SH-SY5Y (cell line): ENCODE data around the gene PKD2.

Experiments
- GATA2 ChIP-seq: IDR thresholded peaks from 2 replicates; pipeline ENCODE4 v1.6.1; 2011; ENCODE audit warnings: mild to moderate bottlenecking, low read depth, low read length
- GATA3 ChIP-seq: IDR thresholded peaks from 2 replicates; pipeline ENCODE4 v1.6.1; 2011; ENCODE audit warnings: low read depth, mild to moderate bottlenecking, low read length, moderate library complexity

Gene PKD2

GRCh38 chr4:88033309-88033708 lies 25.9 kb downstream of the PKD2 start:
- TF ChIP-seq GATA3, result no peak
- TF ChIP-seq GATA2, result no peak

DNA sequence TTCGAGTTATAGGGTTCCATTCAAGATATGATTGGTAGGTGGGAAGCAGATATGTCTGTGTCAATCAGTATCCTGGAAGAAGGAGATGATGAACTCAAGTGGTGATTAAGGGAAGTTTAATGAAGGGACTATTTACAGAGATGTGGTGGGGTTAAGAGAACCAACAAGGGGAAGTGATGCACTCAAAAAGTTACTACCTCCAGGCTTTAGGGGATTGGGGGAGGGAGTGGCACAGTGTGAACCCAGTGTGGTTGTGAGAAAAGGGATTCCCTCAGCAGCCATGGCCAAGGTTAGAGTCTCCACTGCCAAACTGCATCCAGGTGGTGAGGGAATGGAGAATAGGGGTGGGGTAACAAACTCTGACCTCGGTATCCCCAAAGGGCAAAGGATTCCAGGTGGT lies 27.9 kb downstream of the PKD2 start:
- TF ChIP-seq GATA2 (no peak), GATA3 (no peak)

GRCh38 chr4:88037447-88037846 lies 30.0 kb downstream of the PKD2 start:
- TF ChIP-seq GATA3, result no peak

DNA sequence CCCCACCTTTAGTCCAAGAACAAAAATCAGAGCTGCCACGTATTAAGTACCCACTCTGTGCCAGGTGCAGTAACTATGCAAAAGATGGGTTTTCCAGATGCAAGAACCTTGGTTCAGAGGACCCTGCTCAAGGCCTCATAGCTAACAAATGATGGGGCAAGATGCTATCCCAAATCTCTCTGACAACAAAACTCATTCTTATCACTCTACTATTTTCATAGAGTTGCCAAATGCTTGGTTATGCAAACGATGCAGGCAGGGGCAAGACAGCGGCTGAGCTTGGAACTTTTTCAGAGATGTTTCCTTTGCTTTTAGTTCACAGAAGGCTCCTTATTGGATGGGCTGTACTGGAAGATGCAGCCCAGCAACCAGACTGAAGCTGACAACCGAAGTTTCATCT lies 30.5 kb downstream of the PKD2 start:
- no peak for TF ChIP-seq GATA2
- no peak for TF ChIP-seq GATA3

- no peak for TF ChIP-seq GATA3
- TF ChIP-seq GATA2, result no peak
Measured at GRCh38 chr4:88040707-88041106, 33.3 kb downstream of the PKD2 start.

DNA sequence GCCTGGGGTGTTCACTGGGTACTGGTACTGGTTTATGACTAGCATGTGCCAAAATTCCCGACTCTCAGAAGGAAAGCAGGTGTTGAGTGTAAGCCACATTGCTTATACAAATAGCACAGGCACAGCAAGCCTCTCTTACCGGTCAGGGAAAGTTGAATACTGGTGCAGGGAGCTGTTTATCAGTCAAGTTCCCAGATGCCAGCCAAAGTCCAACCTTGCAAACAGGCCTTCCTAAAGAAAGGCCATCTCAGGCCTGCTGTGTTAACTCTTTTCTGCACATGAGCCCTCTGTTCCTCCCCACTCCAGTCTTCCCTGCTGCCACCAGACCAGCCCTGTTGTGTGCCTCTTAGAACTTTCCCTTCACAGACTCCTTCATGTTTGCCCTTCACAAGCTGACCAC lies 34.2 kb downstream of the PKD2 start:
- no peak for TF ChIP-seq GATA2
- TF ChIP-seq GATA3, result no peak

GRCh38 chr4:88043001-88043400 lies 35.6 kb downstream of the PKD2 start:
- TF ChIP-seq GATA2 (no peak), GATA3 (no peak)

- TF ChIP-seq GATA3, result no peak
- TF ChIP-seq GATA2, result no peak
Measured at GRCh38 chr4:88043586-88044340, 36.3 kb downstream of the PKD2 start.

DNA sequence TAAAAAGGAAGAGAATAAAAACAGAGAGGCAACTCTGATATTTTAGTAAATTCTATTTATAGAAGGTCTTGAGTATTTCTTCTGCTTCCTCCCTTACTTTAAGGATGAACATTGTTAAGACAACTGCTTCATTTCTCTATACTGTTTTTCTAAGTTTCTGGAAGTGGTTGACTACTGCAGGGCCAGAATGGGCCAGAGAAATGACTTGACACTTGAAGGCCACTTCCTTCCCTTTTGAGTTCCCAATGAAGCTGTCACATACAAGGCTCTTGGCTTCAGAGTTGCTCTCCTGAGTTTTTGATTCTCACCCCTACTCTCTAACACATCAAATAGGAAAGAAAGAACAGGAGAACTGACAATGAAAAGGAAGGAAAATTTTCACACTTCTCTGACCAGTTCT lies 37.6 kb downstream of the PKD2 start:
- no peak for TF ChIP-seq GATA2
- TF ChIP-seq GATA3, result no peak

- TF ChIP-seq GATA3, result no peak
- TF ChIP-seq GATA2, result no peak
Measured at GRCh38 chr4:88054229-88054628, 46.8 kb downstream of the PKD2 start.

DNA sequence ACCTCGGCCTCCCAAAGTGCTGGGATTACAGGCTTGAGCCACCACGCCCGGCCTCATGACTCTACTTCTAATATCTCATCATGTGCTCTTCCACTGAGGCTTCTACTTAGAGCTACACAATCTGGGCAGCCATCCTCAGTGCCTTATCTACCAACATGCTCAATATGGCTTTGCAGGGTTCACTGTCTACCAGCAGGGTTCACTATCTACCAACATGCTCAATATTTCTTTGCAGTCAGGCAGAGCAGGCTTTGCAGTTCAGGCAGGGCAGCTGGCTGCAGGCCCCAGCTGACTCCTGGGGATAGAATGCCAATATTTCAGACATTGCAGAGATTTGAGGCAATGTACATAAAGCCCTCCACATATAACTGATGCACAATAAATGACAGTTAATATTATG lies 47.5 kb downstream of the PKD2 start:
- TF ChIP-seq GATA3 (no peak), GATA2 (no peak)

DNA sequence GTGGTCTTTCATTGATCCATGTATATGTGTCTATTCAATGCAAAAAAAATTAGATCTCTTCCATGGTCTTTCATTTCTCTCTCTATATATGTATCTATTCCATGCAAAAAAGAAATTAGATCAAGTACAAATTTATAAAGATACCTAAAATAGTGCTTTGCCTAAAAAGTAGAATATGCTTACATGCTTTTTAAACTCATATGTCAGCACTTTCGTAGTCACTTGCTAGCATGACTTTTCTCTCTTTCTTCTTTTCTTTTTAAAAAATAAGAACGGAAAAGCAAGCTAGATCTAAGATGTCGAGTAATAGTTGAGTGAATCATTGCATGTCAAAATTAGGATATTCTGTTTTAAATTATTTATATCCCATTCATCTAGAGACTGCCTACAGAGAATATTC lies 50.9 kb downstream of the PKD2 start:
- TF ChIP-seq GATA3, result no peak
- no peak for TF ChIP-seq GATA2

DNA sequence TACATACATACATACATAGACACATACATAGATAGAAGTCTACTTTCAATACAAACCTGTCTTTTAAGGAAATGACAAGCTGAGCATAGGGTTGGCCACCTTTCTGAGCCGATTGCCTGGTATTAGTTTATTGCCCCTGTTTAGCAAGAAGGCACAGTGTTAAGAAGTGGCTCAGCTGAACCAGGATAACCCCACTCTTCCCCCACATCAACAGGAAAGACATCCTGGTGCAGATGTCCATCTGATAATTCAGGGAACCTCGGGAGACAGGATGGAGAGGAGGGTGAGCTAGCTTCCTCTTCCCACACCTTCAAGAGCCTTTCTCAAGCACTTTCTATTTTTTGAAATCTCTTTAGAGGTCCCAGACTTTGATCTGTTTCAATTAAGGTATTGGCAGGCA lies 52.3 kb downstream of the PKD2 start:
- no peak for TF ChIP-seq GATA3
- TF ChIP-seq GATA2, result no peak

- TF ChIP-seq GATA3, result no peak
- no peak for TF ChIP-seq GATA2
Measured at GRCh38 chr4:88060431-88060830, 53.0 kb downstream of the PKD2 start.

- TF ChIP-seq GATA2 (no peak), GATA3 (no peak)
Measured at GRCh38 chr4:88062311-88062710, 54.9 kb downstream of the PKD2 start.

GRCh38 chr4:88062843-88063242 lies 55.4 kb downstream of the PKD2 start:
- TF ChIP-seq GATA3, result no peak
- no peak for TF ChIP-seq GATA2
